NCI-H187 treated with DMSO at 0.1 percent for 48 hours (cell line): ENCODE results near the gene TMEM163.

Experiments used
- DNase-seq: peaks from one replicate; lab custom pipeline; 2025; lab: John Stamatoyannopoulos, UW

TMEM163 gene

DNA sequence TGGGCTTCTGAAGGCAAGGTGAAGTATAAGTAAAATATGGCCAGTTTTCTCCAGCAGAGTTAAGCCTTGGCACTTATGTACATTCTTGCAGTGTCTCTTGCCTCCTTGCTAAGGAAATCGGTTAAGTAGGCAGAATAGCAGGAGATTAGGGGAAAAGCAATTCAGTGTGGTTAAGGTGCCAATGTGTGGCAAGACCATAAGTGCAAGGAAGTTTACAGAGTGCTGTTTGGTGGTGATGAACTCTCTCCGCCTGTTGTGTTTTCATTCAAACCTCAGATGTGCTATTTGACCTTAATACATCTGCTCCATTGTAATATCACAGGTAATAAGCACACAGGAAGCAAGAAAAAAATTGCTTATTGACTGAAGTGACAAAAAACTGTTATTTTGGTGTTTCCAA is 308.8 kb downstream of the TMEM163 start:
- DNase-seq = no peak

DNA sequence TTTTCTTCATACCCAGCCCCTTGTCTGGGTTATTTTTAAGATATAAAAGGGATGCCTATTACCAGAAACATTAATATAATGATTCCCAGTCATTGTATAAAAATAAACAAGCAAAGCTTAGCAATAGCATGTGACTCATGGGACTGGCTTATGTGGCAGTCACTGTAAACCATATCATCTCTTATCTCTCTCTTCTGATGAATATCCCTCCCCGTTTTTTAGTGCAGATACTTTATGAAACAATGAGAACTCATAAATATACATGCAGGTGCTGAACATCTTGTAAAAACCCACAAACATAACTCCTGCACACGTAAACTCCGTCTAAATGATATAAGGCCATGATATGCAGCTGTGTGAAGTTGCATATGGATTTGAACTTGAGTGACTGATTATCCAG is 310.0 kb downstream of the TMEM163 start:
- DNase-seq = no peak

DNA sequence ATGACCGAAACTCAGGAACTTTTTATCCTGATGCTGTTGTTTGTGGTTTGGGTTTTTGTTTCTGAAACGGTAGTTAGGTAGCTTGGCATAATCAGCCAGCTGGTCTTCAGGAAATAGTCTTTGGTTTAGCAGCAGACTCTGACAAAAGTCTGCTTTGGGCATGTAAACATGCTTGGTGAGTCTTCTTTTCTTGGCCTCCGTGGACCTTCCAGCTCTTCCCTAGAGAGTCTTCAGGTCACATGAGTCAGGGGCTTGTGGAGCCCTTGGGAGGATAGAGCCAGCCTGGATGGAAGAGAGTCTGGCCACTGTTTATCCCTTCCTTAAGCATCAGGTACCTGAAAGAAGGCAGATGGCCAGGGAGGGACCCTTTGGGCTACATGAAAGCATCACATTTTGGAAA is 310.4 kb downstream of the TMEM163 start:
- DNase-seq = no peak

DNA sequence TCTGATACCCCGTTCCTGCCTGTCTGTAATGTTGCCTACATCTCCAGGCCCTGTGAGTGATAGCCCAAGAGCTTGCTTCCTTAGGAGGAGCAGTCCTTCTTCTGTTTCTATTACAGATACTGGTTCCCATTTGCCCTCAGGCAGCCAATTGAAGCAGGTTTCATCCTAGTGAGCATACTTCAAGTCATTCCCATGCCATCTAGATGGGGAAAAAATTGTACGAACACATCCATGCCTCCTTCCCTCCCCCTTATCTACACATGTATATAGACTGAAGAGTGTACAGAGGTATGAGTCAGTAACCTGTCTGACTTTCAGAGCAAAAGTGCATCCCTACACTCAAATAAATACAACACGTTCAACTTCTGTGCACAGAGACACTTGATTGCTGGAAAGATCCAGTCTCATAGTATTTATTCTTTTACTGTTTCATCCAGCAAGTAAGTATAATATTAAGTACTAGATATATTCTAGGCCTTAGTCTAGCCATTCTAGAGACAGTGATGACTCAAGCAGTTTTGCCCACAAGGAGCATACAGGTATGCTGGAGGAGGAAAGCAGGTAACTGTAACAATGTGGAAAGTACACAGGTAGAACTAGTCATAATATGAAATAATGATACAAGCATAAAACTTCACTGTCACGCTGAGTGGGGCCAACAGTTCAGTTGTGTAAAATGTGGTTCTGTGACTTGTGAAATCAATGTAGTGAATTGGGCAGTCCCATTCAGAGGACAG is 311.5 kb downstream of the TMEM163 start:
- DNase-seq = no peak

DNA sequence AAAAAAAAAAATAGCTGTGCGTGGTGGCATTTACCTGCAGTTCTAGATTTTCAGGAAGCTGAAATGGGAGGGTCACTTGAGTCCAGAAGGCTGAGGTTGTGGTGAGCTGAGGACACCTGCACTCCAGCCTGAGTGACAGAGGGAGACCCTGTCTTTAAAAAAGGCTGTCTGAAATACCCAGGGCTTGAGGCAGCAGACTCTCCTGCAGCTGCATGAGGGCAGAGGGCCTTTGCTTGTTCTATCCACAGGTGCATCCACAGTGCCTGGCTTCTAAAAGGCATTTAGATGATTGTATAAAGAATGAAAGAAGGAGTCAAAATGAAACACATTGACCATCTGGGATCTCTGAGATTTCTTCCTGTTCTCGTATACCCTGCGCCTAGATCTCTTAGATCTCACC is 312.1 kb downstream of the TMEM163 start:
- DNase-seq = no peak

DNA sequence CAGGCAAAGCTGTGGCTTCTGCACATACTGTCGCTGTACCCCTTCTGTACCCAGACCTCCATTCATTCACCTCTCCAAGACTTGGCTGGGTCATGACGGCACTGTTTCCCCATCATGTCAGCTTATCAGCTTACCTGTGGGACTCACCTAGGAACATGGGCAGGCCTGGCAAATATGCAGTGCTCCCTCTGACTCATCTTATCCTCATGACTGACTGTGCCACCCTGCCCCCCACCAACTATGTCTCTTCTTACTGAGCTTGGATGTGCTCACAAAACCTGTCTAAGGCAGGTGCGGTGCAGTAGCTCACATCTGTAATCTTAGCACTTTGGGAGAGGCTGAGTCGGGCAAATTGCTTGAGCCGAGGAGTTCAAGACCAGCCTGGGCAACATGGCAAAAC is 312.5 kb downstream of the TMEM163 start:
- no peak for DNase-seq
